Endothelial cell (in vitro differentiated cells): ENCODE measurements around the gene PRPS1. TPM values are rescaled to one million over a fixed set of nuclear protein-coding genes. Genes with fewer than 3 reads are reported as not detected.

Experiments used
- DNase-seq: peaks from one replicate; pipeline ENCODE4 v3.0.0; 2021; ENCODE audit warnings: low spot score
- H3K27ac Mint-ChIP-seq: one replicate; pipeline ENCODE4 v1.8.0; 2021; ENCODE audit warnings: mixed read lengths, inconsistent platforms; ENCODE audit not compliant: unreplicated experiment
- H3K27me3 Mint-ChIP-seq: one replicate; pipeline ENCODE4 v1.8.0; 2021; ENCODE audit warnings: mild to moderate bottlenecking, moderate library complexity, mixed read lengths, inconsistent platforms; ENCODE audit not compliant: unreplicated experiment
- H3K36me3 Mint-ChIP-seq: one replicate; pipeline ENCODE4 v1.8.0; 2021; ENCODE audit warnings: mild to moderate bottlenecking, low read depth, mixed read lengths, inconsistent platforms; ENCODE audit not compliant: unreplicated experiment
- H3K4me1 Mint-ChIP-seq: one replicate; pipeline ENCODE4 v1.8.0; 2021; ENCODE audit warnings: mild to moderate bottlenecking, mixed read lengths, inconsistent platforms; ENCODE audit not compliant: unreplicated experiment
- H3K4me3 Mint-ChIP-seq: one replicate; pipeline ENCODE4 v1.8.0; 2021; ENCODE audit warnings: mild to moderate bottlenecking, mixed read lengths, inconsistent platforms; ENCODE audit not compliant: unreplicated experiment
- H3K9me3 Mint-ChIP-seq: one replicate; pipeline ENCODE4 v1.8.0; 2021; ENCODE audit warnings: mixed read lengths, inconsistent platforms; ENCODE audit not compliant: unreplicated experiment
- CTCF ChIP-seq: fragments of 200-600 bp; sonication (generic); IDR thresholded peaks from one replicate; pipeline ENCODE4 v1.5.0; 2021; ENCODE audit warnings: antibody characterized with exemption; ENCODE audit not compliant: unreplicated experiment
- total RNA-seq: library from RNA; stranded (reverse); fragmentation: NEBNext Ultra II Directional; extraction: Animal tissue kit (Norgen Biotek cat#: 25700); gene quantifications from one replicate; pipeline ENCODE4 v1.2.1, GENCODE V29; 2021; ENCODE audit not compliant: unreplicated experiment

Gene PRPS1
- total RNA-seq, 1 donor from 2014 or later = 41.0 TPM

- no peak overlapping the region for H3K4me3 Mint-ChIP-seq
- H3K9me3 Mint-ChIP-seq = no peaks in the 10 kb centered on the region
- H3K4me1 Mint-ChIP-seq = no peaks in the 10 kb centered on the region
- no peaks in the 10 kb centered on the region for H3K36me3 Mint-ChIP-seq
- DNase-seq = no peak
- H3K27ac Mint-ChIP-seq = no peak overlapping the region
- TF ChIP-seq CTCF = no peak
- no peaks in the 10 kb centered on the region for H3K27me3 Mint-ChIP-seq
Observed at GRCh38 chrX:107597264-107597663, 31.0 kb upstream of the PRPS1 start.

GRCh38 chrX:107597791-107598190 is 30.5 kb upstream of the PRPS1 start:
- Mint-ChIP-seq H3K4me1 (no peaks in the 10 kb centered on the region), H3K36me3 (no peaks in the 10 kb centered on the region), H3K27ac (no peak overlapping the region), H3K9me3 (no peaks in the 10 kb centered on the region), H3K4me3 (no peak overlapping the region), H3K27me3 (no peaks in the 10 kb centered on the region)
- no peak for DNase-seq
- no peak for TF ChIP-seq CTCF

- no peak for DNase-seq
- no peak overlapping the region for H3K4me3 Mint-ChIP-seq
- no peaks in the 10 kb centered on the region for H3K27me3 Mint-ChIP-seq
- TF ChIP-seq CTCF = no peak
- H3K36me3 Mint-ChIP-seq = no peaks in the 10 kb centered on the region
- no peak overlapping the region for H3K27ac Mint-ChIP-seq
- no peaks in the 10 kb centered on the region for H3K9me3 Mint-ChIP-seq
- H3K4me1 Mint-ChIP-seq = no peaks in the 10 kb centered on the region
Observed at GRCh38 chrX:107599450-107599861, 28.9 kb upstream of the PRPS1 start.

- Mint-ChIP-seq H3K27me3 (no peaks in the 10 kb centered on the region), H3K27ac (no peak overlapping the region), H3K9me3 (no peaks in the 10 kb centered on the region), H3K4me1 (no peaks in the 10 kb centered on the region), H3K36me3 (no peaks in the 10 kb centered on the region), H3K4me3 (no peak overlapping the region)
- no peak for DNase-seq
- no peak for TF ChIP-seq CTCF
Observed at GRCh38 chrX:107600366-107600765, 27.9 kb upstream of the PRPS1 start.

- Mint-ChIP-seq H3K4me3 (no peak overlapping the region), H3K27ac (no peak overlapping the region), H3K27me3 (no peaks in the 10 kb centered on the region), H3K9me3 (no peaks in the 10 kb centered on the region), H3K36me3 (no peaks in the 10 kb centered on the region), H3K4me1 (no peaks in the 10 kb centered on the region)
- no peak for DNase-seq
- no peak for TF ChIP-seq CTCF
Observed at GRCh38 chrX:107601326-107601725, 27.0 kb upstream of the PRPS1 start.
